Measurements from ENCODE around the gene FNDC3B. TPM values are rescaled to one million over a fixed set of nuclear protein-coding genes. Genes with fewer than 3 reads are reported as not detected.

FNDC3B gene
- total and polyA plus RNA-seq, 9 donors = 22.1 to 198 (median 108) TPM

DNA sequence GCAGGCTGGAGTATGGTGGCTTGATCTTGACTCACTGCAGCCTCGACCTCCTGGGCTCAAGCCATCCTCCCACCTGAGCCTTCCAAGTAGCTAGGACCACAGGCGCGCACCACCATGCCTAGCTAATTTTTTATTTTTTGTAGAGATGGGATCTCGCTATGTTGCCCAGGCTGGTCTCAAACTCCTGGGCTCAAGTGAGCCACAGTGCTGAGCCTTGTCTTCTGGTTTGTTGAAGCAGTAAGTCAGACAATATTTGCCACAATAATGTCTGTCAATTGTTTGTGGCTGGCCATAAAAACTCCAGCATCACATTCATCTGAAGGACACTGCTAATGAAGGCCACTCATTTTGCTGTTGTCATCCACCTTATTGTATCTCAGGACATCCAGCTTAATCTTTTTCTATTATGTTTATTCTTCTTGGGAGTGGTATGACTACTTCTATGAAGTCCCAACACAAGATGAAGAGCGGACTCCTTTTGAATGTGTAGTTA, 185.9 kb downstream of the FNDC3B start:
- Histone ChIP-seq H3K4me3 (no peak overlapping the region), H3K27ac (no peak overlapping the region), H3K9me3 (no peaks in the 10 kb centered on the region), H3K36me3 (no peaks in the 10 kb centered on the region), H3K4me1 (ENCODE audit: insufficient read depth) (peaks cover 10% of the 10 kb centered on the region), H3K27me3 (no peaks in the 10 kb centered on the region)
- intact Hi-C loops (cut with DNase I) = no loop called here
- no peak for DNase-seq
- TF ChIP-seq, protein P1, sequence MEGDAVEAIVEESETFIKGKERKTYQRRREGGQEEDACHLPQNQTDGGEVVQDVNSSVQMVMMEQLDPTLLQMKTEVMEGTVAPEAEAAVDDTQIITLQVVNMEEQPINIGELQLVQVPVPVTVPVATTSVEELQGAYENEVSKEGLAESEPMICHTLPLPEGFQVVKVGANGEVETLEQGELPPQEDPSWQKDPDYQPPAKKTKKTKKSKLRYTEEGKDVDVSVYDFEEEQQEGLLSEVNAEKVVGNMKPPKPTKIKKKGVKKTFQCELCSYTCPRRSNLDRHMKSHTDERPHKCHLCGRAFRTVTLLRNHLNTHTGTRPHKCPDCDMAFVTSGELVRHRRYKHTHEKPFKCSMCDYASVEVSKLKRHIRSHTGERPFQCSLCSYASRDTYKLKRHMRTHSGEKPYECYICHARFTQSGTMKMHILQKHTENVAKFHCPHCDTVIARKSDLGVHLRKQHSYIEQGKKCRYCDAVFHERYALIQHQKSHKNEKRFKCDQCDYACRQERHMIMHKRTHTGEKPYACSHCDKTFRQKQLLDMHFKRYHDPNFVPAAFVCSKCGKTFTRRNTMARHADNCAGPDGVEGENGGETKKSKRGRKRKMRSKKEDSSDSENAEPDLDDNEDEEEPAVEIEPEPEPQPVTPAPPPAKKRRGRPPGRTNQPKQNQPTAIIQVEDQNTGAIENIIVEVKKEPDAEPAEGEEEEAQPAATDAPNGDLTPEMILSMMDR (IDR thresholded peaks at IDR 0.05) = no peak
- TF ChIP-seq POLR2A (IDR thresholded peaks at IDR 0.05) = no peak
- no peak for TF ChIP-seq EP300 (IDR thresholded peaks at IDR 0.05)
- WGBS, 3 donors = 83 to 97% (median 88%) methylated on average over 5 of the region's 5 CpGs

DNA sequence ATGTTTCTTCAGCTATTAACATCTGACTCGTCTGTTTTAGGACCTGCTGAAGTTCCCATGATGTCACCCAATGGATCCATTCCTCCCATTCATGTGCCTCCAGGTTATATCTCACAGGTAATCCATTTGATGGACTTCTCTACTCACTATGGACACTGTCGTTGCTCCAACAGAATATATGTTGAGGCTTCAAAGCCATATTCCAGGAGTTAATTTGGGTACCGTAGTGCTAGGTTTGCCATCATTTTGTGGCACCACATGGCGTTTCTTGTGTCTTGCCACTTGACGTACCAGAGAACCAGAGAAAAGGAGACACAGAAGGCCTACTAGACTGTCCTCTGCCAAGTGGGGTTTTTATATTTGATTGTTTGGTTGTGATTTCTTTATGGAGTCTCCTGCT, 187.5 kb downstream of the FNDC3B start:
- Histone ChIP-seq H3K9me3 (no peaks in the 10 kb centered on the region), H3K27me3 (no peaks in the 10 kb centered on the region), H3K4me1 (ENCODE audit: insufficient read depth) (peaks cover 8% of the 10 kb centered on the region), H3K4me3 (no peak overlapping the region), H3K27ac (no peak overlapping the region), H3K36me3 (no peaks in the 10 kb centered on the region)
- no peak for DNase-seq
- TF ChIP-seq EP300 (IDR thresholded peaks at IDR 0.05) = no peak
- TF ChIP-seq, protein P1 (IDR thresholded peaks at IDR 0.05) = no peak
- TF ChIP-seq POLR2A (IDR thresholded peaks at IDR 0.05) = no peak
- intact Hi-C loops (cut with DNase I) = no loop called here
- 93 to 95% (median 93%) methylated on average over 5 of the region's 5 CpGs for WGBS, 3 donors

DNA sequence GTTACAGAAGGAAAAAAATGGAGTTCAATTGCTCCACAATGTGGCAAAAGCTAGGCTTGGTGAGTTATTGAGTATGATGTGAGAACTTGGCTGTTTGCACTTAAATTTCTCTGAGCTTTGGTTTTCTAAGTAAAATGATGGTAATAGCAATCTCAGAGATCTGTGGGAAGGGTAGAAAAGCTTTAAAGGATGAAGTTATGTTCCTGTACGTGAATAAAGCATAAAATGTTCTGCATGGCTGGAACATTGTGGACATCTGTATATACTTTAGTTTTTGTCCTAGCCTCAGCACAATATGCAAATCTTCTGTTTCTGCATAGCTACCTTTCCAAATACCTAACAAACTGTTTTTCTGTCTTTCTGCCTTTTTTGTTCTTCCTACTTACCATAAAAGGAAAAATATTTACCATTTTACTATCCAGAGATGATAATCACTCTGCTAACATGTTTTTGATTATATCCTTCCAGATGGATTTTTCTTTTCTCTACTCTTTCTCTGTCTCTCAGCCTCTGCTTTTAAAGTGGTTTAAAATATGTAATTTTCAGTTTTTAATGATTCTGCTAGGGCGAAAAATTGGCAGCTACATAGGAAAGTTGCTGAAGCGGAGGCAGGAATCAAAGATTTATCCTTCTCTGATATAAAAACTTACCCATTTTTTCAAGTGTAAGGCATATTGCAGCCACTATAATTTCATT, 188.1 kb downstream of the FNDC3B start:
- Histone ChIP-seq H3K27me3 (no peaks in the 10 kb centered on the region), H3K4me3 (no peak overlapping the region), H3K4me1 (ENCODE audit: insufficient read depth) (peaks cover 7% of the 10 kb centered on the region), H3K27ac (no peak overlapping the region), H3K9me3 (no peaks in the 10 kb centered on the region), H3K36me3 (no peaks in the 10 kb centered on the region)
- intact Hi-C loops (cut with DNase I) = no loop called here
- no peak for DNase-seq
- WGBS, 3 donors = 50 to 69% (median 53%) methylated on average over 3 of the region's 3 CpGs
- TF ChIP-seq POLR2A (IDR thresholded peaks at IDR 0.05) = no peak
- TF ChIP-seq EP300 (IDR thresholded peaks at IDR 0.05) = no peak
- TF ChIP-seq, protein P1 (IDR thresholded peaks at IDR 0.05) = no peak

DNA sequence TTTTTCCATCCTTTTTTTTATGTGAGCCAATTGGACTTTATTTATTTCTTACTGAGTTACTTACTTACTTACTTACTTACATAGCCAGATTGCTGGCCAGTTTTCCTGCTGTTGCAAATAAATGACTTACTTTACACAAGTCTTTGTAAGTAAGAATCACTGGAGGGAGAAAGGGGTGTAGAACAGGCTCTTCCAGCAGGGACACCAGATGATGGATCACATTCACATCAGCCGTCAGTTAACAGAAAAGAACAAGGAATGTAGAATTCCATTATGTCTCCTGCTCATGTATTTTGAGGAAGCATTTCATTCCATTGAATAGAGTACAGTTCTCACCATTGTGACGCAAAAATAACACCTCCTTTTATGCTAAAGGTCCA, 188.6 kb downstream of the FNDC3B start:
- H3K4me1 ChIP-seq (ENCODE audit: insufficient read depth) = peaks cover 5% of the 10 kb centered on the region
- H3K27me3 ChIP-seq = no peaks in the 10 kb centered on the region
- no peaks in the 10 kb centered on the region for H3K9me3 ChIP-seq
- intact Hi-C loops (cut with DNase I) = no loop called here
- TF ChIP-seq, protein P1 (IDR thresholded peaks at IDR 0.05) = no peak
- TF ChIP-seq POLR2A (IDR thresholded peaks at IDR 0.05) (no peak), EP300 (IDR thresholded peaks at IDR 0.05) (no peak)
- H3K4me3 ChIP-seq = no peak overlapping the region
- WGBS, 3 donors = 43 to 85% (median 54%) methylated on average over 2 of the region's 2 CpGs
- H3K36me3 ChIP-seq = no peaks in the 10 kb centered on the region
- DNase-seq = no peak
- no peak overlapping the region for H3K27ac ChIP-seq
